GM18520 (cell line): Measurements from ENCODE around the gene MEF2C.

Experiments
- ATAC-seq: cut with Tn5 transposase; IDR thresholded peaks from one replicate; pipeline ENCODE4 v1.9.1; 2021; ENCODE audit not compliant: unreplicated experiment

Gene MEF2C

GRCh38 chr5:88889189-88890069, 6.4 kb upstream of the MEF2C start:
- no peak for ATAC-seq

- ATAC-seq = no peak
Observed at GRCh38 chr5:88888848-88889188, 5.8 kb upstream of the MEF2C start.

GRCh38 chr5:88888291-88888690, 5.3 kb upstream of the MEF2C start:
- no peak for ATAC-seq

- ATAC-seq = no peak
Observed at GRCh38 chr5:88887342-88887741, 4.4 kb upstream of the MEF2C start.

GRCh38 chr5:88886746-88887341, 3.9 kb upstream of the MEF2C start:
- no peak for ATAC-seq

GRCh38 chr5:88886252-88886651, 3.3 kb upstream of the MEF2C start:
- no peak for ATAC-seq

GRCh38 chr5:88885002-88885401, 2.0 kb upstream of the MEF2C start:
- ATAC-seq = no peak

GRCh38 chr5:88884608-88884877, 1.6 kb upstream of the MEF2C start:
- no peak for ATAC-seq

- peak; percentile 17 for ATAC-seq
Observed at GRCh38 chr5:88883836-88884607, 1.0 kb upstream of the MEF2C start.

- ATAC-seq = no peak
Observed at GRCh38 chr5:88882276-88883038, 527 bp downstream of the MEF2C start.

GRCh38 chr5:88881571-88881971, 1.4 kb downstream of the MEF2C start:
- ATAC-seq = no peak

GRCh38 chr5:88880201-88880600, 2.8 kb downstream of the MEF2C start:
- no peak for ATAC-seq

GRCh38 chr5:88879724-88880123, 3.3 kb downstream of the MEF2C start:
- no peak for ATAC-seq

- ATAC-seq = no peak
Observed at GRCh38 chr5:88878976-88879375, 4.0 kb downstream of the MEF2C start.

GRCh38 chr5:88877826-88878225, 5.2 kb downstream of the MEF2C start:
- ATAC-seq = no peak

GRCh38 chr5:88876714-88877113, 6.3 kb downstream of the MEF2C start:
- ATAC-seq = no peak

GRCh38 chr5:88875341-88876234, 7.4 kb downstream of the MEF2C start:
- ATAC-seq = peak; percentile 33

- ATAC-seq = peak; percentile 32
Observed at GRCh38 chr5:88873447-88873846, 9.5 kb downstream of the MEF2C start.

GRCh38 chr5:88872971-88873370, 10.0 kb downstream of the MEF2C start:
- no peak for ATAC-seq

GRCh38 chr5:88870285-88870684, 12.7 kb downstream of the MEF2C start:
- ATAC-seq = no peak
